Endothelial cell of umbilical vein (primary cell): ENCODE data around the gene CLCN4. TPM values are rescaled to one million over a fixed set of nuclear protein-coding genes. Genes with fewer than 3 reads are reported as not detected.

Source experiments
- BruUV-seq: library from RNA; stranded (reverse); fragments of 400-500 nt; replicated peaks from 2 replicates; lab custom pipeline; 2021; lab: Mats Ljungman, UMichigan
- CTCF ChIA-PET: fragments of 300-600, 350-600 bp; sonication (Branson Sonifier 250); formaldehyde crosslinking; loops from one replicate; lab custom pipeline; 2021; ENCODE audit warnings: antibody characterized with exemption, inconsistent platforms; lab: Charles Lee
- POLR2A ChIA-PET: fragments of 300-600, 350-600 bp; sonication (Branson Sonifier 250); formaldehyde crosslinking; loops from one replicate; lab custom pipeline; 2021; ENCODE audit warnings: antibody characterized with exemption, inconsistent platforms; lab: Charles Lee
- DNase-seq: peaks from one replicate; pipeline ENCODE4 v3.0.0-alpha.2; 2011; ENCODE audit warnings: low read depth, low spot score
- FAIRE-seq: peaks from 2 replicates; lab custom pipeline; 2011; peaks lifted over from hg19 to GRCh38; lab: Jason Lieb, UNC
- H2AFZ ChIP-seq: 2 replicates; pipeline ENCODE4 v1.6.0; 2012; ENCODE audit warnings: low read depth, low read length, control low read depth, inconsistent platforms
- H3K27ac ChIP-seq: 2 replicates; pipeline ENCODE4 v1.5.1; 2011; ENCODE audit warnings: low read depth, mild to moderate bottlenecking, control low read depth, low read length, moderate library complexity; ENCODE audit not compliant: insufficient read depth
- H3K27me3 ChIP-seq, 2 experiments: 2 replicates each; pipeline versions ENCODE4 v1.6.0 to v1.6.1; 2011; ENCODE audit warnings: low read length in 2 of 2, mixed read lengths in 1 of 2; ENCODE audit not compliant: control insufficient read depth in 2 of 2, insufficient read depth in 2 of 2
- H3K36me3 ChIP-seq, 2 experiments: 2 replicates in 1 of 2; 3 replicates in 1 of 2; pipeline ENCODE4 v1.5.1; 2011; ENCODE audit warnings: low read length in 2 of 2, mild to moderate bottlenecking in 1 of 2, moderate library complexity in 1 of 2; ENCODE audit not compliant: control insufficient read depth in 2 of 2, insufficient read depth in 2 of 2; ENCODE audit errors: extremely low read depth in 1 of 2
- H3K4me1 ChIP-seq: 3 replicates; pipeline ENCODE4 v1.5.1; 2011; ENCODE audit warnings: mild to moderate bottlenecking, low read length; ENCODE audit not compliant: control insufficient read depth, insufficient read depth; ENCODE audit errors: extremely low read depth
- H3K4me2 ChIP-seq: 2 replicates; pipeline ENCODE4 v1.6.1; 2011; ENCODE audit warnings: low read length, control low read depth, mixed read lengths; ENCODE audit not compliant: insufficient read depth
- H3K4me3 ChIP-seq, 3 experiments: fragments of 200-600 bp in 1 of 3; sonication (generic), shearing (Covaris generic) in 1 of 3; replicated peaks in 1 of 3; 2 replicates each; pipeline ENCODE4 v1.5.1; 2011 to 2016; ENCODE audit warnings: control low read depth in 3 of 3, low read length in 3 of 3, mild to moderate bottlenecking in 2 of 3, inconsistent platforms in 1 of 3, low read depth in 1 of 3, moderate library complexity in 1 of 3; ENCODE audit not compliant: insufficient read depth in 1 of 3
- H3K79me2 ChIP-seq: 2 replicates; pipeline ENCODE4 v1.6.0; 2012; ENCODE audit warnings: low read length, inconsistent platforms; ENCODE audit not compliant: control insufficient read depth, insufficient read depth
- H3K9ac ChIP-seq: replicated peaks from 2 replicates; pipeline ENCODE3; 2011; ENCODE audit warnings: low read length, control low read depth; ENCODE audit not compliant: insufficient read depth; ENCODE audit errors: extremely low read depth
- H3K9me1 ChIP-seq: replicated peaks from 3 replicates; pipeline ENCODE4 v1.6.0; 2011; ENCODE audit warnings: mild to moderate bottlenecking, low read length; ENCODE audit not compliant: control insufficient read depth, insufficient read depth; ENCODE audit errors: extremely low read depth
- H3K9me3 ChIP-seq: replicated peaks from 2 replicates; pipeline ENCODE4 v1.5.1; 2012; ENCODE audit warnings: low read length, inconsistent platforms; ENCODE audit not compliant: control insufficient read depth, insufficient read depth
- H4K20me1 ChIP-seq: replicated peaks from 2 replicates; pipeline ENCODE3; 2011; ENCODE audit warnings: mild to moderate bottlenecking, low read length; ENCODE audit not compliant: control insufficient read depth, insufficient read depth; ENCODE audit errors: extremely low read depth
- CTCF ChIP-seq, 2 donors: IDR thresholded peaks; 1 replicate in 1 of 2; 2 replicates in 1 of 2; pipeline ENCODE4 v1.5.1; 2011; ENCODE audit warnings: low read length in 2 of 2, mild to moderate bottlenecking in 2 of 2, moderate library complexity in 2 of 2, control low read depth in 1 of 2, inconsistent platforms in 1 of 2, low read depth in 1 of 2; ENCODE audit not compliant: insufficient read depth in 1 of 2; ENCODE audit errors: extremely low read depth in 1 of 2
- EZH2 ChIP-seq: IDR thresholded peaks from 2 replicates; pipeline ENCODE4 v1.6.1; 2012; ENCODE audit warnings: borderline replicate concordance, low read depth, mild to moderate bottlenecking, moderate library complexity, low read length, inconsistent platforms; ENCODE audit not compliant: severe bottlenecking
- FOS ChIP-seq: IDR thresholded peaks from 2 replicates; pipeline ENCODE4 v1.6.1; 2011; ENCODE audit warnings: mild to moderate bottlenecking, low read length, moderate library complexity, borderline replicate concordance; ENCODE audit not compliant: insufficient read depth
- GATA2 ChIP-seq: IDR thresholded peaks from 2 replicates; pipeline ENCODE4 v1.7.0; 2011; ENCODE audit warnings: low read depth, mild to moderate bottlenecking, moderate library complexity, mixed read lengths, low read length; ENCODE audit not compliant: insufficient read length, insufficient read depth
- JUN ChIP-seq: IDR thresholded peaks from 2 replicates; pipeline ENCODE4 v1.6.1; 2011; ENCODE audit warnings: borderline replicate concordance, low read depth; ENCODE audit not compliant: insufficient read length, insufficient read depth
- MAX ChIP-seq: IDR thresholded peaks from 2 replicates; pipeline ENCODE4 v1.6.1; 2011; ENCODE audit not compliant: insufficient read depth, insufficient read length
- MYC ChIP-seq: IDR thresholded peaks from one replicate; pipeline ENCODE4 v1.6.1; 2011; ENCODE audit warnings: mild to moderate bottlenecking, low read depth, low read length
- POLR2A ChIP-seq: IDR thresholded peaks from 2 replicates; pipeline ENCODE4 v1.6.1; 2012; ENCODE audit warnings: low read depth, mild to moderate bottlenecking, control low read depth, low read length
- POLR2AphosphoS5 ChIP-seq: IDR thresholded peaks from 2 replicates; pipeline ENCODE4 v1.6.1; 2012; ENCODE audit warnings: low read depth, mild to moderate bottlenecking, control low read depth, low read length, moderate library complexity; ENCODE audit not compliant: insufficient read depth
- dilution Hi-C: fragments of 300-500 bp; cut with MboI; formaldehyde crosslinking; loops from one replicate; pipeline ENCODE4 v1.15.0; 2019; ENCODE audit warnings: low sequenced_read_pairs; ENCODE audit not compliant: extremely low pct_ligation_motif_present
- intact Hi-C: fragments of 100-400 bp; cut with micrococcal nuclease; formaldehyde crosslinking; loops from one replicate; pipeline ENCODE4 v1.10.0; 2022
- polyA plus RNA-seq, 4 experiments: library from polyadenylated mRNA; depleted of rRNA in 3 of 4; stranded (reverse) in 3 of 4; unstranded in 1 of 4; fragments of >200 nt; gene quantifications; 2 replicates each; pipeline versions ENCODE4 v1.2.1 to v1.2.3, GENCODE V29; 2011 to 2012; ENCODE audit warnings: missing spikeins in 1 of 4
- total RNA-seq: library from RNA; stranded (reverse); gene quantifications from 2 replicates; pipeline ENCODE4 v1.2.3, GENCODE V29; 2021

Gene CLCN4
- total and polyA plus RNA-seq, 2 donors (not counting 3 experiments of a cell fraction or from before 2014, with no cell fraction given) = 7.6 to 19.8 TPM

- H3K27me3 ChIP-seq = no peaks in the 10 kb centered on the region
- no peak overlapping the region for H3K4me2 ChIP-seq
- DNase-seq (no peak), FAIRE-seq (no peak)
- TF ChIP-seq CTCF (IDR thresholded peaks at IDR 0.05; ENCODE audit: extremely low read depth in 1 of 2, insufficient read depth in 1 of 2, low read depth in 1 of 2, low read length in 2 of 2) (no peak), POLR2A (no peak), MYC (no peak), POLR2AphosphoS5 (no peak), GATA2 (no peak), MAX (no peak), FOS (no peak), EZH2 (no peak), JUN (no peak)
- ChIA-PET POLR2A (no interaction called here), CTCF (interaction anchor here (1.1 kb wide), 1 partner anchor 9 kb away, joined by 3 read pairs; no protein-coding TSS in a partner anchor)
- no peaks in the 10 kb centered on the region for H4K20me1 ChIP-seq
- H3K4me1 ChIP-seq = no peaks in the 10 kb centered on the region
- intact Hi-C loops (no loop called here), dilution Hi-C loops (no loop called here)
- H3K9ac ChIP-seq = no peak overlapping the region
- H3K36me3 ChIP-seq = no peaks in the 10 kb centered on the region
- BruUV-seq = no TSS peak
- no peaks in the 10 kb centered on the region for H3K9me3 ChIP-seq
- H3K79me2 ChIP-seq = no peaks in the 10 kb centered on the region
- no peaks in the 10 kb centered on the region for H3K9me1 ChIP-seq
- H3K4me3 ChIP-seq = no peak overlapping the region
- no peak overlapping the region for H3K27ac ChIP-seq
- no peak overlapping the region for H2AFZ ChIP-seq
Measured at GRCh38 chrX:10245886-10246285, 89.1 kb downstream of the CLCN4 start.
